K562 (cell line): ENCODE measurements around the gene C10orf53.

ENCODE experiments used
- CTCF ChIP-seq, 3 experiments: IDR thresholded peaks in 2 of 3; conservative IDR thresholded peaks in 1 of 3; 2 replicates each; pipeline ENCODE4 v1.5.1; 2011 to 2012; ENCODE audit warnings: low read length in 3 of 3, mild to moderate bottlenecking in 3 of 3, control low read depth in 2 of 3, improper control_type of control experiment in 1 of 3, inconsistent platforms in 1 of 3, low read depth in 1 of 3, mixed read lengths in 1 of 3, moderate library complexity in 1 of 3; ENCODE audit not compliant: insufficient read depth in 2 of 3
- HDAC2 ChIP-seq: fragments of 450-650 bp; IDR thresholded peaks from 2 replicates; pipeline ENCODE4 v1.6.1; 2016; ENCODE audit warnings: mild to moderate bottlenecking
- RAD51 ChIP-seq: fragments of 450-650 bp; IDR thresholded peaks from 2 replicates; pipeline ENCODE4 v1.7.1; 2016; ENCODE audit warnings: low read depth, mild to moderate bottlenecking, borderline replicate concordance
- RBM14 ChIP-seq: fragments of 200-400 bp; formaldehyde crosslinking; IDR thresholded peaks from 2 replicates; pipeline ENCODE4 v1.6.1; 2018; ENCODE audit warnings: low read depth, mild to moderate bottlenecking, low read length, moderate library complexity, borderline replicate concordance; ENCODE audit not compliant: insufficient read depth
- SMAD3 ChIP-seq: fragments of 450-650 bp; formaldehyde crosslinking; conservative IDR thresholded peaks from 2 replicates; pipeline ENCODE4 v1.4.0; 2020; ENCODE audit warnings: mild to moderate bottlenecking
- ZNF324 ChIP-seq: fragments of 250-450 bp; sonication (Bioruptor Pico); IDR thresholded peaks from 2 replicates; pipeline ENCODE4 v1.4.0; 2020; ENCODE audit warnings: mild to moderate bottlenecking
- TF ChIP-seq, protein P1 (sequence below): sonication (generic); formaldehyde crosslinking; IDR thresholded peaks from 2 replicates; pipeline ENCODE4 v1.8.0; 2022; ENCODE audit warnings: mild to moderate bottlenecking, missing genetic modification reagents, borderline replicate concordance
- TF ChIP-seq, protein P2 (sequence below): fragments of 450-650 bp; formaldehyde crosslinking; IDR thresholded peaks from 2 replicates; pipeline ENCODE4 v1.4.0; 2020; ENCODE audit warnings: mild to moderate bottlenecking, moderate library complexity

DNA sequence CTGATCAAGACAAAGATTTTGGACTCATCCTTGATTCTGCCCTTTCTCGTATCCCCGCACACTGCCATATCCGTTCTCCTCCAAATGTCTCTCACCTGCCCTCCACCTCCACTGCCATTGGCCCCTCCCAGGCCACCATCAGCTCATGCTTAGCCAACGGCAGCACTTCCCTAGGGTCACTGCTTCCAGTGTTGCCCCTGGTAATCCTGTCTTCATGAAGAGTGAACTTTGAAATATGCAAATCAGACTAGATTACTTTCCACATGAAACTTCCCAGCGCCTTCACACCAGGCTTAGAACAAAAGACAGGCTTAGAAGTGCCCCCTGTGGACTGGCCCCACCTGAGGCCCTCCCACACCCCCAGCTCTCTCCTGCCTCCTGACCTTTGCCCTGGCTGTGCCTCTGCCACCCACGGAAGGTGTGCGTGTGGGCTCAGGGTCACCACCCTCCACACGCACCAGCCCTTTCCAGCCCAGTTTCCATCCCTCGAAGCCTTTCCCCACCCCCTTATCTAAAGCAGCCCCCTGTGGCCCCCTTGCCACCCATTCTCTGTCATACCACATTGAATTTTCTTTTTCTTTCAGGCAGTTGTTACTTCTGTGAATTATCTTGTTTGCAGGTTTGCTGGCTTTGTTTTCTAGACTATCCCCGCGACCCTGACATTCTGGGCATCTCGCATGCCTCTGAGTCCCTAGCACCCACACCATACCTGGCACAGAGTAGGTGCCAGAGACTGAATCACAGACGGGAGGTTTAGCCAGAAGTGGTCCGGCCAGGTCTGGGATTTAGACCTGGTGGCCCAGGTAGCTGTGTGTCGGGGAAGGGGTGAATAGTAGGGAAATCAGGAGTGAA is 26.8 kb upstream of the C10orf53 start:
- TF ChIP-seq ZNF324 (CRISPR knock-in tag), result no peak
- no peak for TF ChIP-seq RBM14
- no peak for TF ChIP-seq RAD51
- TF ChIP-seq, protein P1, sequence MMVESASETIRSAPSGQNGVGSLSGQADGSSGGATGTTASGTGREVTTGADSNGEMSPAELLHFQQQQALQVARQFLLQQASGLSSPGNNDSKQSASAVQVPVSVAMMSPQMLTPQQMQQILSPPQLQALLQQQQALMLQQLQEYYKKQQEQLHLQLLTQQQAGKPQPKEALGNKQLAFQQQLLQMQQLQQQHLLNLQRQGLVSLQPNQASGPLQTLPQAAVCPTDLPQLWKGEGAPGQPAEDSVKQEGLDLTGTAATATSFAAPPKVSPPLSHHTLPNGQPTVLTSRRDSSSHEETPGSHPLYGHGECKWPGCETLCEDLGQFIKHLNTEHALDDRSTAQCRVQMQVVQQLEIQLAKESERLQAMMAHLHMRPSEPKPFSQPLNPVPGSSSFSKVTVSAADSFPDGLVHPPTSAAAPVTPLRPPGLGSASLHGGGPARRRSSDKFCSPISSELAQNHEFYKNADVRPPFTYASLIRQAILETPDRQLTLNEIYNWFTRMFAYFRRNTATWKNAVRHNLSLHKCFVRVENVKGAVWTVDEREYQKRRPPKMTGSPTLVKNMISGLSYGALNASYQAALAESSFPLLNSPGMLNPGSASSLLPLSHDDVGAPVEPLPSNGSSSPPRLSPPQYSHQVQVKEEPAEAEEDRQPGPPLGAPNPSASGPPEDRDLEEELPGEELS (CRISPR knock-in tag), result no peak
- no peak for TF ChIP-seq HDAC2
- TF ChIP-seq CTCF (IDR thresholded peaks at IDR 0.05 in 2 of 3, conservative IDR thresholded peaks at IDR 0.05 in 1 of 3; ENCODE audit: insufficient read depth in 2 of 3, low read depth in 1 of 3, low read length in 3 of 3), result no peak
- TF ChIP-seq SMAD3 (CRISPR knock-in tag), result no peak
- TF ChIP-seq, protein P2, sequence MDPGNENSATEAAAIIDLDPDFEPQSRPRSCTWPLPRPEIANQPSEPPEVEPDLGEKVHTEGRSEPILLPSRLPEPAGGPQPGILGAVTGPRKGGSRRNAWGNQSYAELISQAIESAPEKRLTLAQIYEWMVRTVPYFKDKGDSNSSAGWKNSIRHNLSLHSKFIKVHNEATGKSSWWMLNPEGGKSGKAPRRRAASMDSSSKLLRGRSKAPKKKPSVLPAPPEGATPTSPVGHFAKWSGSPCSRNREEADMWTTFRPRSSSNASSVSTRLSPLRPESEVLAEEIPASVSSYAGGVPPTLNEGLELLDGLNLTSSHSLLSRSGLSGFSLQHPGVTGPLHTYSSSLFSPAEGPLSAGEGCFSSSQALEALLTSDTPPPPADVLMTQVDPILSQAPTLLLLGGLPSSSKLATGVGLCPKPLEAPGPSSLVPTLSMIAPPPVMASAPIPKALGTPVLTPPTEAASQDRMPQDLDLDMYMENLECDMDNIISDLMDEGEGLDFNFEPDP (CRISPR knock-in tag), result no peak
